Kidney capillary endothelial cell (primary cell): ENCODE measurements around the gene CIB2.

Source experiments
- DNase-seq: peaks from one replicate; pipeline ENCODE4 v3.0.0-alpha.2; 2018; ENCODE audit warnings: low spot score

The CIB2 gene

GRCh38 chr15:78065973-78066946 is 65.0 kb downstream of the CIB2 start:
- no peak for DNase-seq

- DNase-seq = no peak
These were observed 65.9 kb downstream of the CIB2 start for GRCh38 chr15:78065284-78065872.

GRCh38 chr15:78064544-78064943 is 66.7 kb downstream of the CIB2 start:
- no peak for DNase-seq

GRCh38 chr15:78063970-78064385 is 67.3 kb downstream of the CIB2 start:
- no peak for DNase-seq

- no peak for DNase-seq
These were observed 68.0 kb downstream of the CIB2 start for GRCh38 chr15:78063217-78063616.

GRCh38 chr15:78061963-78062427 is 69.2 kb downstream of the CIB2 start:
- DNase-seq = no peak

GRCh38 chr15:78060232-78060631 is 71.0 kb downstream of the CIB2 start:
- DNase-seq = no peak

- no peak for DNase-seq
These were observed 72.0 kb downstream of the CIB2 start for GRCh38 chr15:78059110-78059839.

- no peak for DNase-seq
These were observed 72.8 kb downstream of the CIB2 start for GRCh38 chr15:78058401-78058935.

- no peak for DNase-seq
These were observed 73.4 kb downstream of the CIB2 start for GRCh38 chr15:78057803-78058202.

- no peak for DNase-seq
These were observed 74.5 kb downstream of the CIB2 start for GRCh38 chr15:78056714-78057269.

- no peak for DNase-seq
These were observed 75.1 kb downstream of the CIB2 start for GRCh38 chr15:78055919-78056713.

- DNase-seq = no peak
These were observed 76.3 kb downstream of the CIB2 start for GRCh38 chr15:78054966-78055365.
